ENCODE measurements around the gene OVOL2.
"Not testable (repeated sequence)": the region's sequence is repeated elsewhere in the genome, so short reads cannot be mapped to it uniquely, and the experiment has no call there.

The OVOL2 gene

DNA sequence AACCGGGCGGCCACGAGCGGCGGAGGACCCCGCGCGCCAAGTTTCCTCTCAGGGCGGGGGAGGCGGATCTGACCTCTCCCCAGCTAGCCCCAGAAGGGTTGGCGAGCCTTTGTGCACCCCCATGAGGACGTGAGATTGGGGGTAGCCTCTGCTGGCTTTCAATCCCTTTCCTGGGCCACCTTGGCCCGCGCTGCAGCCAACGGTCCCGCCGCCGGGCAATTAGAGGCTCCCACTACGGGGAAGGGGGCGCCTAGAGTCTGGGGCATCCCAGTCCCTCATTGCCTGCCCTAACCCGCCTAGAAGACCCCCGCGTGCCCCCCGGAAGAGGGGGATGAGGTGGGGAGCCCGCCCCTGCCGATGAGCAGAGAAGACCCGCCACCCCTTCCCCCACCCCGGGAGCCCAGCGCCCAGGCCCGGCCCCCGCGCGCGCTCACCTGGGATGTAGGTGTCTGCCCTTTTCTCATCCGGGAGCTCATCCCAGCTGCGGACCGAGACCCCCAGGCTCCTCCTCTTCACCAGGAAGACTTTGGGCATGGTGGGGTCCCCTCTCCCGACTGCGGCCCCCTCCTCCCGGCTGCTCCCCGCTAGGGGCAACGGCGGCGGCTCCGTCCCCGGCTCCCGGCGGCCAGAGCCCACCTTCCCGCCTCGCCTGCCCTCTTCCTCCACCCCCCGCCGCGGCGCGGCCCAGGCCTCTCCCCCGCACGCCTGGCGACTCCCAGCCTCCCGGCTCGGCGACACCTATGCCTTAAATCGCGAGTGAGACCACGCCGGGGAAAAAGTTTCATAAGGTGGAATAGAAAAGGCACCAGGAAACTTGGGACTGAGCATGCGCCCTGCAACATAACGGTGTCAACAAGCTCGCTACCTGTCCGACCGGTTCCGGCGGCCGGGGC lies at the start of gene OVOL2:
Gene OVOL2, minus strand, starts transcription at position 816 of the 893 bp plus-strand sequence. Its CDS starts 282 bp downstream, at position 534.
- no peak for DNase-seq

DNA sequence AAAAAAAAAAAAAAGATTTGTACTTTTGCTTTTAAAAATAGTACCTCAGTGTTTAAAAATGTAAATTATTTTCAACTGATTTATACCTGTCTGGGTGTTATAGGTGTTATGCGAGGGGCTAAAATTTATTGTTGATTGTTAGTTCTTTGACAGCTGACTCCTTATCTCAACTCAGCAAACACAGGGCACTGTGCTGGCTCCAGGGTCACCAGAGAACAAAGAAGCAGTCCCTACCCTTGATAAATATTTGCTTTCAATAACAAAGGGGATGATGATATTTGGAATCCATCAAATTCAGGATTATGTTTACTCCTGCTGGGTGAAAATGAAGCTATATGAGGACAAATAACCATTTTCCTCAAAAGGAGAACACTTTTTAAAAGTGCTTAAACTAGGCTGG lies 45.8 kb upstream of the OVOL2 start:
- no peak for DNase-seq

DNA sequence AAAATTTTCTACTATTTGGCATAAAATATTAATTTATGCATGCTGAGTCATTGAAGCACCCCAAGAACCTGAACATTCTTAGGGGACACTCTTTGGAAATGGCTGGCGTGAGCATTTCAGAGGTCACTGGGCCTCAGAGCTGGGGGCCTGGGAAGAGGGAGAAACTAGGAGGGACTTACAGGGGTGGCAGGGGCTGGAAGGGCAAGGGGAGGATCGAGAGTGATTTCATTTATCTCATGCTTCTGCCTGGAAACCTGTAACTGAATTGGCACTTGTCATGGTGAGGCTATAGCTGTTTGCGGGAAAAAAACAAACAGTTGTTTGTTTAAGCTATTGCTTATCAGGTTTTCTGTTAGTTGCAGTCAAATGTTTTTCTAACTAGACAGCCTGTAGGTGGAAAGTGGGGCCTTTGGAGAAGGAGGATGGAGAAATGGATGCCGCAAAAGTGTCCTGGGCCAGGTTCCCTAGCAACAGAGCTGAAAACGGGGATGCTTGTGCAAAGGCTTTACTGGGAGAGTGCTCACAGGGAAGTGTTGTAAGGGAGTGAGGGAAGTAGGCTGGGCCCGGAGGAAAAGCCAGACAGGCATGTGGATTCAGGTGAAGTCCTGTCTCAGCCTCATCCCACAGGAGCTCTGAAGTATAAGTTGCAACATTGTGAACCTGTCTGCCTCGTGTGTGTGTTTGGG lies 43.6 kb upstream of the OVOL2 start:
- no peak for DNase-seq

DNA sequence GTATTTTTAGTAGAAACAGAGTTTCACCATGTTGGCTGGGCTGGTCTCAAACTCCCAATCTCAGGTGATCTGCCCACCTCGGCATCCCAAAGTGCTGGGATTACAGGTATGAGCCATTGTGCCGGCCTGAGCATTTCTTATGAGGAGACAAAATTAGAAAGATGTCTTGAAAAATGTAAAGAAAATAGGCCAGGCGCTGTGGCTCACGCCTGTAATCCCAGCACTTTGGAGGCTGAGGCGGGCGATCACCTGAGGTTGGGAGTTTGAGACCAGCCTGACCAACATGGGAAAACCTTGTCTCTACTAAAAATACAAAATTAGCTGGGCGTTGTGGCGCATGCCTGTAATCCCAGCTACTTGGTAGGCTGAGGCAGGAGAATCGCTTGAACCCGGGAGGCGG lies 42.9 kb upstream of the OVOL2 start:
- not testable (repeated sequence) for DNase-seq

DNA sequence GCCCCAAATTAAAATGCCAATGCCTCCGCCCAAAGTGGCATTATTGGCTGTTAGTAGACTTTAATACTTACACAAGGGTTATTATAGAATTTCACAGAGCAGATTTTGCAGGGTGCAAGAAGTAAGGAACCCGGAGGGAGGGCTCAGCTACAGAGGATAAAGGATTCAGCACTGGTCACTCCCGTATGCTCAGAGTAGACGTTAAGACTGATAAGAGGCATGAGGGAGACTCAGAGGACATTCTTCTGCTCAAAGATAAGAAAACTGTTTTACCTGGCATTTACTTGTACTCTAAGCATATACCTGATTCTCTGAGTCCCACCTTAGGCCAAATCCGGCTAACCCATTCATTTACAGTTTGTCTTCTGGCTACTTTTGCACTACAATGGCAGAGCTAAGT lies 36.5 kb upstream of the OVOL2 start:
- DNase-seq: no peak

DNA sequence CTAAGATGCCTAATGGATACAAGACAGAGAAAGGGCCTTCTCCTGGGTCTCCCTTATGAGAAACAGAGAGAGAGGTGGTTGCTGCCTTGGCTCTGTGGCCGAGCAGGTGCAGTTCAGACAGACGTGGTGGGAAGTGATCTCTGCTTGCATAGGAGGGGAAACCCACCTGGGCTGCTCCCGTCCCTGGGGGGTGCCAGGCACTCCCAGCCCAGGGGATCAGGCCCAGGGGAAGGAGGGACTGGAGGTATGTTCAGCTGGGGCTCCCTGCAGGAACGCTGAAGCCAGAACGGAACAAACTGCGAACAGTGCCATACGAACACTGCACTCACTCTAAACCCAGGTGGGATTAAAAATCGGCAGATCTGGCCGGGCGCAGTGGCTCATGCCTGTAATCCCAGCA lies 35.7 kb upstream of the OVOL2 start:
- DNase-seq: no peak

DNA sequence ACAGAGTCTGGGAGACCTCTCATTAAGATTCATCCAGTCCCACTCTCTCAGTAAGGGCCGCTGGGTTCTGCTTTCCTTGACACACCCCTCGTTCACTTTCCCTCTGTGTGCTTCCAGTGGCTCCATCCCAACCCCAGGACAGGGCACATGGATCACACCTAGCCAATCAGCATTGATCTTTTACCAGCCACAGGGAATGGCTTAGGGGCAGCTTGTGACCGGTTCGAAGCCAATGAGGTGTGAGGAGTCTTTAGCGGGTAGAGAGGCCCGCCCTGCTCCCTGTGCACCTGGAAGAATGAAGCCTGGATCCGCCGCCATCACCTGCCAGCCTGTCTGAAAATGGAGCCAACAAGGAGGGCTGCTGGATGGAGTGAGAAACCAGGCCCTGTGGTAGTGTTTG lies 35.2 kb upstream of the OVOL2 start:
- DNase-seq: no peak

DNA sequence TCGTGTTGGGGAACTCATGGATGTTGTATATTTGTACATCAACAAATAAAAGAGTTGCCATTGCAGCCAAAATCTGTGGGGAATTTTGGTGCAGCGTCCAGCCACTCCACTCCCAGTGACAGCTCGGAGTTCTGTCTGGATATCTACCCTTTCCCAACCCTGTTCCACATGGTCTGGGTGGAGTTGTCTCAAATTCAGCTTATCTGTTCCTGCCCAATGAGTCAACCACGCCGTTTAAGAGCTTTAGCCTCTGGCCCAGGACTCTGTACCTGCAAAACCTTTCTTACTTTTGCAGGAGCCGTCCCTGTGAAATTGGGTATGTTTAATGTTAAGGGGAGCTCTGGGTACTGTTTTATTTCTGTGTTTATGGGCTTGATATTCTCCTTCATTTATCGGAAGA lies 33.9 kb upstream of the OVOL2 start:
- DNase-seq: no peak

DNA sequence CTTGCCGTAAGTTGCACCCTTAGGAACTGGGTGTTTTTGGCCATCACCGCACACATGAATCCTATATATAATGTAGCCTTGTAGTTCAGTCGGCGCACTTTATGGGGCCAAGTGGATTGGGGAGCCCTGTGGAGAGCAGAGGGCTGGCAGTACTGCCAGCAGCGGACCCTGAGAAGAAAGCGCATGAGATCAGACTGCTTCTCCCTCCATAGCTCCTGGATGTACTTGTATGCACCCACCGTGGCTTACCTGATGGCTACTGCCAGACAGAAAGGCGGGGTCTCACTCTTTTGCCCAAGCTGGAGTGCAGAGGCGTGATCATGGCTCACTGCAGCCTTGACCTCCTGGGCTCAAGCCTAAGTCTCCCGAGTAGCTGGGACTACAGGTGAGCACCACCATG lies 32.8 kb upstream of the OVOL2 start:
- no peak for DNase-seq

DNA sequence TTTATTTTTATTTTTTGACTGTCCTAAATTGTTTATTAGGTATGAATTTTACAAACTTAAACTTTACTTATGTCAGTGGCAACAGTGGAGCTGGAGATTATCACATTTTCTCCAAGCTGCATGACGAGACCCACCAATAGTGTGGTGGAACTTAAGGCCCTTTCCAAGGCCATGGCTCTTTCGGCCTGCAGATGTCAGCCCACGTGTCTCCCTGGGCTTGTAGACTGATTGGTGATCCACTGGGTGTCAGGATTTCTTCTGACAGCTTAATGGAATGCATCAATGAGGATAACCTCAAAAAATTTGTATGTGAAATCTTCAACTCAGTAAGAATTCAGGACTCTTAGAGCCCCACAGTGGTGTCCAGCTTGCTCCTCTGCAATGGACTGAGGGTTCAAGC lies 32.3 kb upstream of the OVOL2 start:
- no peak for DNase-seq

DNA sequence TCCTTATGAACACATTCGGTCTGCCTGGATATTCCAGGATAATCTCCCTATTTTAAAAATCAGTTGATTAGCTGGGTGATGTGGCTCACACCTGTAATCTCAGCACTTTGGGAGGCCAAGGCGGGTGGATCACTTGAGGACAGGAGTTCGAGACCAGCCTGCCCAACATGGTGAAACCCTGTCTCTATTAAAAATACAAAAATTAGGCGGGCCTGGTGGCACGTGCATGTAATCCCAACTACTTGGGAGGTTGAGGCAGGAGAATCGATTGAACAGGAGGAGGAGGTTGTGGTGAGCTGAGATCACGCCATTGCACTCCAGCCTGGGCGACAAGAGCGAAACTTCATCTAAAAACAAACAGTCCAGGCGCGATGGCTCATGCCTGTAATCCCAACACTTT lies 31.1 kb upstream of the OVOL2 start:
- not testable (repeated sequence) for DNase-seq

DNA sequence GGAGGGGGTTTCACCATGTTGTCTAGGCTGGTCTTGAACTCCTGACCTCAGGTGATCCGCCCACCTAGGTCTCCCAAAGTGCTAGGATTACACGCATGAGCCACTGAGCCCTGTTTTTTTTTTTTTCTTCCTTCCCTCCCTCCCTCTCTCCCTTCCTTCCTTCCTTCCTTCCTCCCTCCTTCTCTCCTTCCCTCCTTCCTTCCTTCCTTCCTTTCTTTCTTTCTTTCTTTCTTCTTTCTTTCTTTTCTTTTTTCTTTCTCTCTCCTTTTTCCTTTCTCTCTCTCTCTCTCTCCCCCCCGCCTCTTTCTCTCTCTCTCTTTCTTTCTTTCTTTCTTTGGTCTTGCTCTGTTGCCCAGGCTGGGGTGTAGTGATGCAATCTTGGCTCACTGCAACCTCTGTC lies 30.6 kb upstream of the OVOL2 start:
- DNase-seq: not testable (repeated sequence)

DNA sequence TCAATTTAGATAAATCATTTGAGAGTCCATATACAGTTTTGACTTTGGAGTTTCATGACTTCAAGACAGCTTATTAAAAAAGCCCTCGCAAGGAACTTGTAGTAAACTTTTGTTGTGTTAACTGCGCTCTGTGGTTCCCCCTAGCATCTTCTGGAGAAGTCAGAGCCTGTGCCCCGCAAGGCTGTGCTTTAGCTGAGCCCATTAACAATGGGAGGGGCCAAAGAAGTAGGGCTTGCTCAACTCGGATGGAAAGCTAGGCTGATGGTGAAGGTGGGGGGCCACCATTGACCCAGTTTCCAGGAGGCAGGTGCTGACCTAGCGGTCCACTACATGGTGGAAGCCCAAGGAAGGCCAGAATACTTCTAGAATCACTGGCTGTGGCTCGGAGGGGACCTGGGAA lies 29.3 kb upstream of the OVOL2 start:
- DNase-seq: no peak

DNA sequence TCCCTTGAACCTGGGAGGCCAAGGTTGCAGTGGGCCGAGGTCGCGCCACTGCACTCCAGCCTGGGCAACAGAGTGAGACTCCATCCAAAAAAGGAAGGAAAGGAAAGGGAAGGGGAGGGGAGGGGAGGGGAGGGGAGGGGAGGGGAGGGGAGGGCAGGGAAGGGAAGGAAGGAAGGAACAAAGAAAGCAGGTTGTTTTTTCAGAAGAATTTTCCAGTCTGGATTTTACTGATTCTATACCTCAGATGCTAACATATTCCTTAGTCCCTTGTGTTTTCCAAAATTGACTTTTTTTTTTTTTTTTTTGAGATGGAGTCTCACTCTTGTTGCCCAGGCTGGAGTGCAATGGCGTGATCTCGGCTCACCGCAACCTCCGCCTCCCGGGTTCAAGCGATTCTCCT lies 23.1 kb upstream of the OVOL2 start:
- not testable (repeated sequence) for DNase-seq

DNA sequence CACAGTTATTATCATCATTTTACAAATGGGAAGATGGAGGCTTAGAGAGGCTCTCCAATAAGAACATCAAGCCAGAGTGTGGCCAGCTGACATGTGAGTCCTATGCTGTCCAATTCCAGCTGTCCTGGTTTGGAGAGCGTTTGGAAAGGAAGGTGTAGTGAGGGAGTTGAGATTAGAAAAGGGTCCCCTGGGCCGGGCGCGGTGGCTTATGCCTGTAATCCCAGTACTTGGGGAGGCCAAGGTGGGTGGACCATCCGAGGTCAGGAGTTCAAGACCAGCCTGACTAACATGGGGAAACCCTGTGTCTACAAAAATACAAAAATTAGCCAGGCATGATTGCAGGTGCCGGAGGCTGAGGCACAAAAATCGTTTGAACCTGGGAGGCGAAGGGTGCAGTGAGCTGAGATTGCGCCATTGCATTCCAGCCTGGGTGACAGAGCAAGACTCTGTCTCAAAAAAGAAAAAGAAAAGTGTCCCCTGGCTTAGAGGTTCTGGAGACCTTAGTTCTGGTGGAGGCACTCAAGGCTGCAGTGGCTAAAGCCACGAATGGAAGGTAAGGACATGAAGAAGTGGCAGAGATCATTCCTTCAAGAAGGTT lies 22.1 kb upstream of the OVOL2 start:
- no peak for DNase-seq

DNA sequence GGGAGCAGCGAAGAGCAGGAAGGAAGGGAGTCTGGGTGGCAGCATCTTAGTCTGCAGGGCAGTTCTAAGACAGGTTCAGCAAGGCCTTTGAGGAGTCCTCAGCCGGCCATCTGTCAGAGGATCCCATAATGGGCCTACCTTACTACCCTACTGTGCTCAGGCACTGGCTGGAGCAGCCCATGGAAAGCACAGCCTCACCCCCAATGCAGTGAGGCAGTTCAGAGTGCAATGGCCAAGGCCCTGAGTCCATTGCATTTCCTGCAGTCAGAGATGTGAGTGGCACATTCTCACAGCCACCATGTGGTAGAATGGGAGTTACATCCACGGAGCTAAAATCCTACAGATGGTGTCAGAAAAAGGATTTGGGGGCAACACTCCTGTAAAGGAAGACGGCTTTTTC lies 19.4 kb upstream of the OVOL2 start:
- no peak for DNase-seq

DNA sequence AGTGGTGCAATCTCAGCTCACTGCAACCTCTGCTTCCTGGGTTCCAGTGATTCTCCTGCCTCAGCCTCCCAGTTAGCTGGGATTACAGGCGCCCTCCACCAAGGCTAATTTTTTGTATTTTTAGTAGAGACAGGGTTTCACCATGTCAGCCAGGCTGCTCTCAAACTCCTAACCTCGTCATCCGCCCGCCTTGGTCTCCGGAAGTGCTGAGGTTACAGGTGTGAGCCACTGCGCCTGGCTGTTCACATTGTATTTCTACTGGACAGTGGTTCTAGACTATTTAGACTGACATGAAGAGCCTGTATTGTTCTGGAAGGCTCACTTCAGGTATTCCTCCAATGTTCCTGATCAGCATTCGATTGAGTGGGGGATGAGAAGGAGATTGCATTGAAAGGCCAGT lies 14.8 kb upstream of the OVOL2 start:
- DNase-seq: no peak

DNA sequence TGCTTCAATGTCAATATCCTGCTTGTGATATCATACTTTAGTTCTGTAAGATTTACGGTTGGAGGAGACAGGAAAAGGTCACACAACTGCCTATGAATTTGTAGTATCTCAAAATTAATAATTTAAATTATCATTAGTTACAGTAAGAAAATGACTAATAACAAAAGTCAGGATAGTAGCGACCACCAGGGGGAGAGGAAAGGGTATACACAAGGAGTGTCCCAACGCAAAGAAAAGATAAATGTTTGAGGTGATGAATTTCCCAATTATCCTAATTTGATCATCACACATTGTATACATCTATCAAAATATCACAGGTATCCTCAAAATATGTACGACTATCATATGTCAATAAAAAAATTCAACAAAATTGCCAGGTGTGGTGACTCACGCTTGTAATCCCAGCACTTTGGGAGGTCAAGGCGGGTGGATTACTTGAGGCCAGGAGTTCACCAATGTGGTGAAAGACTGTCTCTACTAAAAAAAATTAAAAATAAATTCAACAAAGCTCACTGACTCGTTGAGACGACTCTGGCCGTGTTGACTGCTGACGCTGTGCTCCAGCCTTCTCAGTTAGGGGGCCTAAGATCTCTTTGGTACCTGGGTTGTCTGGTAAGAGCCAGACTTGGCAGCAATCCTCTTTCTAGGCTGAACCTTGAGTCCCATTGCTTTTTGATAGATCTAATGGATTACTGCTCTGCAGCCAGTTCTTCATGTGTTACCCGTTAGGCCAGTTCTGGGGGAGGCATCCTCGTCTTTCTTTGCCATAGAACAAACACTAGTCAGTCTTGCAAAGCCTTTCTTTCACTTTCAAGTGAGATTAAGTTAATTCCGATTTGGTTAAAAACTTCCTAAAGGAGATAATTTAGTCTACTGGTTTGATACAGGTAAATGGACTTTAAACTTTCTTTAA lies 9.0 kb upstream of the OVOL2 start:
- no peak for DNase-seq

DNA sequence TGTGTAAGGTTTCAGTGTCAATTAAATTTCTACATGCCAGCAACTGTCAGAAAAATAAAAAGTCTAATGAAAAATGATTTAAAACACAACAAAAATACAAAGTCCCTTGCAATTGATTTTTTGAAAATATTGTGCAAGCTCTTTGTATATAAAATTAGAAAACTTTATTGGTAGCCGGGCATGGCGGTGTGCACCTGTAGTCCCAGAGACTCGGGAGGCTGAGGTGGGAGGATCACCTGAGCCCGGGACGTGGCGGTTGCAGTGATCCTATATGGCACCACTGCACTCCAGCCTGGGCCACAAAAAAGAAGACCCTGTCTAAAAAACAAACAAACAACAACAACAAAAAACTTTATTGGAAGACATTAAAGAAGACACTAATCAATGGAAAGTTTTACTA lies 6.0 kb upstream of the OVOL2 start:
- no peak for DNase-seq

DNA sequence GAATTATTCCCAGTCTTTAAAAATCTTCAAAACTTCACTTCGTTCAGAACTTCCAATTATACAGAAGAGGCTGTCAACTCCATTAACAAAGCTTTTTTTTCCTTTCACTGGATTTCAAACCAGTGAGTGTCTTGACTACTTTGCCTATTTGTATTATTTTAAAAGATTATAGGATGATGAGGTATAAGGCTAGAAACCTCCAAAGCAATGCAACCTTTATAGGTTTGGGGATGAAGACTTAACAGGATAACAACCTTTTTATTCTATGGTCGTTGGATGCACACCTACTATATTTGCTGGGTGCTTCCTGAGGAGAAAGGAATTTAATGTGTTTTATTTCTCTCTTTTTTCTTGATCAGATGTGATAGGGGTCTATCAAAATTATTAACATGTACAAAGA lies 1.9 kb upstream of the OVOL2 start:
- no peak for DNase-seq

DNA sequence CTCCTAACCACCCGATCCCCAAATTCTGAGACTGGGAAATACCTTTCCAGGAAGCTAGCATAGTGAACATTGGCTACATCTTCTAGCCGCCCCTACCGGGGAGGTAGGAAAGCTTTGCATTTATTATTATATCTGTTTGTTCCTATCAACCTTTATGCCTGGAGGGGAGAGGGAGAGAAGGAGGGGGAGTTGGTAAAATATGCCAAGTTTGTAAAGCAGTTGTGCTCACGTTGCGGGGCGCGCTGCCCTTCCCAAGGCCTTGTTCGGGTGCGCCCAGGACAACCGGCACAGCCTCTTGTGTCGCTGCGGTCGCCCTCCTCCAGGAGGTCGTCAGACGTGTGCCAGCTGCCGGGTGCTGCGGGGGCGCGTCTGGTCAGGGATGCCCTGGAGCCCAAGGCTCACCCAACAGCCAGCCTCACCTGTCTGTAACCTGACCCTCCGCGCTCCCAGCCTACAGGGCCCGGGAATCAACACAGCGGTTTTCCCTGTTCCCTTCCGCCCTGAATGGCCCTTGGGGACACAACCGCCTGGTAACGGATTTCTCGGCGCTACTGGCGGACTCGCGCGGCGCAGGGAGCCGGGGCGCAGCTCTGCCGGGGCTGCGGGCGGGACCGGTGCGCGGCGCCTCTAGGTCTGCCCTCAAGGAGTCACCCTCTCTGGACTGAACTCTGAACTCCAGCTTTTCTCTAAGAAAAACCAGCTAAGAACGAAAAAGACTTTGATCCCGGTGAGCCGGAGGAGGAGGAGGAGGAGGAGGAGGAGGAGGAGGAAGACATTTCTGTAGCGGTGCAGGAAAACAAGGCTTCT lies 1.1 kb upstream of the OVOL2 start:
- DNase-seq: no peak

DNA sequence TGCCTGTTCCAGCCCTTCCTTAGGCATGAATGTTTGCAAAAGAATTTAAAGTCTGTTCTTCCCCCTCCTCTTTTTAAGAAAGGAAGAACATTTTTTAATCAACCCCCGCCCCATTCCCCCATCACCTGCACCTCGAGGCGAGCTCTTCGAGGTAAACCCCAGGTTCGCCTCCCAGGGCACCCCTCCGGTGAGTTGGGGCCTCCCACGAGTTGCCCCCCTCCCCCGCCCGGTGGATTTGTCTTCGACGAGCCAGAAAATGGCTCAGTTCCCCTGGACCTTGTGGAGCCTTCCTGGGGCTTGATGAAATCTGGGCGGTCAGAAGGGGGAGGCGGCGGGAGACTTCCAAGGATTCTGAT lies 256 bp upstream of the OVOL2 start:
- DNase-seq: no peak
